Measurements from ENCODE around the gene IDS.
A peak's percentile ranks its signal among the peaks of the same experiment; 100 is the strongest.
"Not testable (repeated sequence)": the region's sequence is repeated elsewhere in the genome, so short reads cannot be mapped to it uniquely, and the experiment has no call there.

Gene IDS

DNA sequence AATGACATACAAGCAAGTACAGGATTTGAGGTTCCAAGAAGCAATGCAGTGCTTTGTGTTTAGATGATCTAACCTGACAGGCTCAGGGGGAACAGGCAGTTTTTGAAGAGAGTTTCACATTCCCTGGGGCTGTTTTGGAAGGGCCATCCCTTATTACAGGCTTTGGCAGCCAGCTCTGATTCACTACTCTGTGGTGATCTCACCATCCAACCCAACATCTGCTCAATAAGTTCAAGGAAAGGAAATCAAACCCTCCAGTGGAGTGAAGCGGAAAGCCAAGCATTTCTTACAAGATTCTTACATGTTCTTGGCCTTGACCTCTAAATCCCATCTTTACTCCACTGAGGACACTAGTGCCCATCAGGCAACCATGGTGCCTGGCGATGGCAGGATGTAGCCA, 7.5 kb downstream of the IDS start:
- DNase-seq (ENCODE audit: low read depth) = no peak

DNA sequence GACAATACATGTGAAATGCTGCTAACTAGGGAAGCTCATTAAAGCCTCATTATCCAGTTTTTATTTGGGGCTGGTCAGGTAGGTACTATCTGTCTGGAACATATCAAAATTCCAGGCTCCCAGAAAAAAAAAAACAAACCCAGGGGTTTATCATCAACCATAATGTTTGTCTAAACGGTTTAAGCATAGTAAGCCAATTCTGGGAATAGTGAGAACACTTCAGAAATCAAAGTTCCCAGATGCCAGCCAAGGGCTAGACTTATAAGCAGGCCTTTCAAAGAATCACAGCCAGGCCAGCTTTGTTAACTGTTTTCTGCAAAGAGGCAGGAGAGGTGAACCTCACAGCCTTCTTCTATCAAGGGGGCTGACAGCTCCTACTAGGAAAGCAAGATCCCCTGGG, 8.1 kb downstream of the IDS start:
- no peak for DNase-seq (ENCODE audit: low read depth)

DNA sequence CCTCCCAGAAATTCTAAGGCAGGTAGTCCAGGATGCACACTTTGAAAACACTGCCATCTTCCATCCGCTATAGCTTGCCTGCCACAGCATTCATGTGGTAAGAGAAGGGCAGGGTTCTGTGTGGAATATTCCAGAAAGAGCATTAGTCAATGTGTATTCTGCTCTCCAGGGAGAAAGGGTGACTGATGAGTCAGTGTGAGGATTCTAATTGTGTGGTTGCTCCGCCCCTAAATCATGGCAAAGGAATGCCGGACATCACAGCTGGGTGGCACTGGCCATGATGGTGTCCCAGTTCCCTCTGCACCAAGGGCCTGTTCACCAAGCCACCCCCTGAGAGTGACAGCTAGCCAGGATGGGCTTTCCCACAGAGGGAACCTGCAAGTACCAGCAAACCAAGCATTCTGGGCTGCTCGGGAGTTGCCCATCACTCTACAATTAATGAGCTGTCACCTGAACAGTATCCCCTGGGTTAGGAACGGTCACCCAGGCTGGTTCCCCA, 9.5 kb downstream of the IDS start:
- DNase-seq (ENCODE audit: low read depth) = no peak

DNA sequence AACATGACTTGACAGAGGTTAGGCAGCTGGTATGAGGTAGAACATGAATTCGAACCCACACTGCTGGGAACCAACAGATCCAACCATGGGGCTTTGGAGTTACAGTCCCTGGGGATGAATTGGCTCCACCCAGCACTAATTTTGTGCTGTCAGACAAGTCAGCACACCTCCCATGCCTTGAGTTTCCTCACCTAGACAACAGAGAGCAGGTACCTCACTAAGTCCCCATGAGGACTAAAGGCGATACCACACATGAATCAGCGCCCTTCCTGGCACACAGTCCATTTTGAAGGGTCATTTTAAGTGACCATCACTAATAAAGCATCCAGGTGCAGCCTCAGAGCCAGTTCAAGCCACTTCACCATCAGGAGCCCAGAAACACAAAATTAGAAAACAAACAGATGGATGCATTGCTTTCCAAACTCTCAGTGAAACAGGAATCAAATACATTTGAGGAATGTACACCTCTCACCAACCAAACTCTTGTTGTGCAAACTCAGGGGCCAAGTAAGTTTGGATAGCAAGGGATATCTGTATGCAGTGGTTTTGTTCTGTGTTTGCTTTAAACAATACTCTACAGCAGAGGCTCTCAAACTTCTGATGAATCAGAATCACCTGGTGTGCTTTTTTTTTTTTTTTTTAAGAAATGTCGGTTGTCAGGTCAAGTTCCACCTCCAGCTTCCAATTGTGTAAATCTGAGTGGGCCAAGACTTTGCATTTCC, 10.1 kb downstream of the IDS start:
- DNase-seq (ENCODE audit: low read depth) = no peak

DNA sequence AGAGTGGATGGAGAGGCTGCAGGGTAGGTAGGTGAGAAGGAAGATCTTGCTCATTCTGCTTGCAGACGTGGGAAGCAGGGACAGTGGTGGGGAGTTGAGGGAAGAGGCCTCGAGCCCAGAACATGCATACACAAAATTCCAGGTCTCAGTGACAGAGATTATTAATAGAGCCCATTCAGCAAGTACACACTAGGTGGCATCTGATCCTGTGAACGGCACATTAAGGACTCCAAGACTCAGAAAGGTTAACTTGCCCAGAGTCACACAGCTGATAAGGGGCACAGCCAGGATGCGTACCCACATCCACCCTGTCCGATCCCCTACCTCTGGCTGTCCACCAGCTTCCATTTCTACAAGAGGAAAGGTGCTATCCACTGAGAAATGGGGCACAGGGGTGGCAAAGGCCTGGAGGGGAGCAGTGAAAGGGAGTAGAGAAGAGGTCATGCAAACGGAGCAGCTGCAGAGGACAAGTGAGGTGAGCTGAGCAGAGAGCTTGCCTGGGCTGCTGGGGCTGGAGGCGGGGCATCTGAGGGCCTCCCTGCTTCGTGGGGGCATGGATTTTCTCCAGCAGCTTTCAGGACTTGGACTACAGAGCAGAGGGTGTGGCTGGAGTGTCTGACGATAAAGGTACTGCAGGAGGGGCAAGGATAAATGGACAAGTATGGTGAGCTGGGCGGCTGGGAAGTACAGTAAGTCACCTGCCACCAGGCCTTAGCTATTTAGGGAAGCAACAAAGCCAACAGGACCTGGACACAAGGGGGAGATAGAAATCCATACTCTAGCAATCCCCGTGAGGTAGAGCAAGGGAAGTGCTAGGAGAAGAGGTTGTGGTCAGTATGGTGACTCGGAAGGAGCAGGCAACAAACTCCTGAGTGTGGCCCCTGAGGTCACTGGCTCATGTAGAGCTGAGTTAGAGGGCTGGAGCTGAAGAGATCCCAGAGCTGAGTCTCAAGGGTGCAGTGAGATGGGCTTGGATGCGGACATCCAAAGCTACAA, 11.2 kb downstream of the IDS start:
- DNase-seq (ENCODE audit: low read depth) = no peak

DNA sequence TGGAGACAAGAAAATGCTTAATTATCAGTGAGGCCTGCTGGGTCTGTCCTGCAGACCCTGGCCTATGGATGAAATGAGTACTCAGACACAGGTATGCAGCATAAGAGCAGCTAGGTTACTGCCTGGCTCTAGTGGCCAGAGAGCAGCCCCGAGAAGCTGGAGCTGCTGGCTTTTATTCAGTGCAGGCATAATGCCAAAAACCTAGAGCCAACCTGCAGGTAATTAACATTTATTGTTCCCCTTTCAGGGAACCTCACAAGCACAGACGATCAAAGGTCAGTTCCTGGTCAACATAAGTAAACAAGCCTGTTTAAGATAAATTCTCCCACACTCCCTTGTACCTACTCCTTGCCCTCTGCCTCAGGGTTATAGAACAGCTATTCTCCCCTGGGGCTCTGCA, 13.3 kb downstream of the IDS start:
- no peak for DNase-seq (ENCODE audit: low read depth)

DNA sequence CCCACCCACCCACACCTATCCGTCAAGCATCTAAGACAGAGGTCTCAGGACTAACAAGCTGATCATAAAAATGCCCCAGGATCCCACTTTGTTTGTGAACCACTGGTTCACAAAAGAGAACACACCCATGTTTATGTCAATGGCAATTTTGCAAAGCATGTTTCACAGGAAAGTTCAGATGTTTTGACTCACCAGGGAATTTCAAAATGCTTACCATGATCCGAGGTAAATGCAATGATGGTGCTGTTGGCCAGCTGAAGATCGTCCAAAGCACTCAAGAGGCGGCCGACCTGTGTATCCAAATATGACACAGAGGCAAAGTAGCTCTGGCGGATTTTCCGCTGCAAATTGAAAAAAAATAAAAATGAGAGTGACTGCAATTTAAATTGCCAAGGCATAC, 15.0 kb downstream of the IDS start:
- no peak for DNase-seq (ENCODE audit: low read depth)

DNA sequence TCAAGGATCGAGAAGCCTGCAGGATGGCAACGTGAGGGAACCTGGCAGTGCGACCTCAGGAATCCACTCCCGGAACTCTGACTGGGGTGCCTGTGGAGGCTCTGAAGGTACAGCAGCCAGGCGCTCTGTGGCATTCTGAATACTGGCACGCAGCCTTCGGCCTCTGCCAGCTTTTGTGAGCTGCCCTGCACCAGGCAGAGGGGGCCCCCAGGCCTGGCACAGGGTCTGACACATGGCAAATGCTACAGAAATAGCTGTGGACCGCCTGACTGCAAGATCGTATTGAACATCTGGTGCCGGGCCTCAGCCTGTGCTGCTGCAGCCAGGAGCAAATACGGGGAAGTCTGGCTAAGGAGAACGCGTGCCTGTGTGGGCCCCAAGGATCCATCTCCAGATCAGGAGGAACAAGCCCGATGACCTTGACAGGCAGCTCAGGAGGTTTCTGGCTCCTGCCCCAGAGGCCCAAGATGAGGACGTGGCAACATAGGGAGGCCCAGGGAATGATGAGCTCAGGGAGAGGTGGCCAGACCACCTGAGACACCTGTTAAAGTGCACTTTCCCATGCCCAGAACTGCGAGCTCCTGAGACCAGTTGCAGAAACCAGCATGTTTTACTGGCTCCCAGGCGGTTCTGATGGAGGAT, 16.6 kb downstream of the IDS start:
- not testable (repeated sequence) for DNase-seq (ENCODE audit: low read depth)

DNA sequence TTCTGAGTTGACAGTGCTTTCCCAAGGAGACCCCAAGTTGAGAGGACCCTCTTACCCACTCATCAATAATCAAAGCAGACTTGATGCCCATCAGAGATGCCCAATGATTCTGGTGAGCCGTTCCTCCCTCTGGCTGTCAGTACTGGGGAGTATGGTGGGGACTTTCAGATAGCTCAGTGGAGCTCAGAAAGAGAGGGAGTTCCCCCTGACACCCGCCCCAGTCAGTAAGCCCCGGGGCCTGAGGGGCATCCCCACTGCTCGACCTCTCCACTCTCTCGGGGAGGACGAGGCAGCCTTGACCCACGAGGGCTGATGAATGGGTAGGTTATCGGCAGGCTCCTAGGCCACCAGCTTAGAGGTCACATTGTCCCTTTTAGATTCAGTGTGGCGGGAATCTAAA, 17.1 kb downstream of the IDS start:
- DNase-seq (ENCODE audit: low read depth) = not testable (repeated sequence)

DNA sequence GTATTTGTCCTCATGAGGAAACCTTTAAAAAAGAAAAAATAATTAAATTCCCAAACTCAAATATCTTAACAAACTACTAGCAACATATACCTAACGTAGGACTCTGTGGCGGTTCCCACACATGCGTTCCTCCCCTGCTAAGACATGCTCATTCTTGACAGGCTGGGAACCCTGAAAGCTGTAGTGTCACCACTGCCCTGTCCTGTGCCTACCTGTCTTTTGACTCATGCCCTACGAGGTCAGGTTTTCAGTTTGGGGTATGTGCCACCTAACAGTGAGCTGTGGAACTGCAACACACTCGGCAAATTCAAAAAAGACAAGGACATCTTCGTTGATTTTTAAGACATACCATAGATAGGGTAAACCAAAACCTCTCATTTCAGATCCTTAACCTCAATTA, 17.8 kb downstream of the IDS start:
- no peak for DNase-seq (ENCODE audit: low read depth)

DNA sequence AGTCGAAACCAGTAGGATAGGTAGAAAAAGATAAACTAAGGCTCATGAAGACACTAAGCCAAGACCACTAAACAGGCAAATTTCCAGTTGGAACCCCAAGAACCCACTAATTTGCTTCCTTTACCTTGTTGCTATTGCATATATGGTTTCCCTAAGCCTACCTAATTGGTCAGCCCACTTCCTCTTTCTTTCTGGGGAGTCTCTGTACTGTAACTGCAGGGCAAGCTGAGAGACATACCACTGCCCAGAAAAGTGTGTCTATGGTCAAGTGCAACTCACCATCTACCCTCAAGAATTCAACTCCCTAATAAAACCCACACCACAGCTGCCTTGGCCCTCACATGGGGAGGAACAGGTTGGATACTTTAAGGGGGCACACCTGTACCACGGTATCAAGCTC, 28.6 kb downstream of the IDS start:
- no peak for DNase-seq (ENCODE audit: low read depth)

DNA sequence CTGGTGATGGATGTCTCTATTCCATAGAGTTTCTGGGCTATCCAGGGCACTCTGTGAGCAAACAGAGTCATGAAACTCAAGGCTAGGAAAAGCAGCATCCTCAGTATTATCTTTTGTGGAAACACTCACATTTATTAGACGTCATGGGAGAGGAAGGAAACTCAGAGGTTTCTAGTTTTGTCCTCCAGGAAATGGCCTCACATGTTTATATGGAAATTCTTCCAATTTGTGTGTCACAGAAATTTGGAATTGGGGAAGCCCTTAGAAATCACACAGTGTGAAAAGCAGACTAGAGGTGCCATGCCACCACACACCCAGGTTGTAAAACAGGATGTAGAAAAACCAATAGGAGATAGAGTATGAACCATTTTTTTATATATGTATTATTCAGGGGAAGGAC, 31.1 kb downstream of the IDS start:
- DNase-seq (ENCODE audit: low read depth) = no peak

DNA sequence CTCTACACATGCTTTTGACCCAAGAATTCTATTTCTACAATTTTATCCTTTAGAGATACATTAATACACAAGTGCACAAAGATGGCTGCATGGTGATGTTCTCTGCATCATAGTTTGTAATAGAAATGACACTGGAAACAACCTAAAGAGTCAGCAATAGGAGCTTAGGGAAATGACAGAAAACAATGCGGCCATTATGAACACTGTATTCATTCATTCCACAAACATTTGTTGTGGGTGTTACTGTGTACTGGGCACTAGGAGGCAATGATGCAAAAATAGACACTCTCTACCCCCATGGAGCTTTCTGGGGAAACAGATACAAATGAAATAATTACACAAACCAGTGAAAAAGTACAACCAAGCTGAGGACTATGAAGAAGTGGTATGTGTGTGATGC, 32.0 kb downstream of the IDS start:
- DNase-seq (ENCODE audit: low read depth) = no peak

DNA sequence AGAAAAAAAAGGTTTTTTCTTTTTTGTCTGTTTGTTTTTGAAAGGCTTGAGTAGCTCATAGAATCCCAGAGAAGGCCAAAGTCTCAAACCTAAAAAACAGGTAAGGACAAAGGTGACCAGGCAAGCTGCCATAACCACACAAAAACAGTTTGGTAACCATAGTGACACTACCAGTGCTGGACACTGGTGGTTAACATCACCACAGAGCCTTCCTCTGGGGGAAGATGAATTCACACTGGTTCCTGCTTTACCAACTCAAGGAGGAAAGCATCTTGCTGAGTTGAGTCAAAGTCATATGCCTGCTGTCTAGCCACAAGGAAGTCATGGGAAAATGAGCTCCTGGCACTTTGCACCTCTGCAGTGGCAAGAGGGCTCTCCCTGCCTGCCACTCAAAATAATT, 32.5 kb downstream of the IDS start:
- no peak for DNase-seq (ENCODE audit: low read depth)

DNA sequence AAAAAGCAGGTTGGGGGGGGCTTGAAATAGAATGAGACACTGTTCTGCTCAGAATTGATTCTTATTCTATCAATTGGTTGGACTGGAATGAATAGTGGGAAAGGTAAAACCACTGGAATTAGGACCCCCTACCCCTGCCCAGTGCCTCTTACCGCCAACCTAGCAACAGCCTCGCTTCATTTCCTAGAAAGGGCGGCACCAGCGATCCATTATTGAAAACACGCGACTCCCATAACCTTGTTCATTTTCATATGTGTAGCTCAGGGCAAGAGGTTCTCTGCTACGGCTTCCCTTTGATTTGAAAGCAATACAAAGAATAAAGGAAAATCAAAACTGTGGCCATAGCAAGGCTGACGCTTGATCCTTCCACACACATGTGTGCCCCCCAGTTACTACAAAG, 33.7 kb downstream of the IDS start:
- DNase-seq (ENCODE audit: low read depth) = no peak

DNA sequence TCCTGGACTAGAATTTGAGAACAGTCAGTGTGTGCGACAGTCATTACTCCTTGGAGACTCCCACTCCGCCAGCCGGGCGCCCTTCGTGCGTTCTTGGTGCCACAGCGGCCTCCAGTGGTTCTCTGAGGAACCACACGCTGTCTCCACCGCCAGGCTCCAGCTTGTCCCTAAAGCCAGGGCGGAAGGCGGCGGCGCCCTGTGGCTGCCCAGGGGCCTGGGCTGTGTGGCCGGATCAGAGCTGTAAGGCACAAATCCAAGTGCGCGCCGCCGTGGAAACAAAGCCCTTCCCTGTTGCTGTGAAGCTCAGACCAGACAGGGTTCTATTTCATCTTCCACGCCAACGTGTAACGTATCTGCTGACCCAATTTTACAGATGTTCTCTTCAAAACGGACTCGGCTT, 34.2 kb downstream of the IDS start:
- peak; percentile 43 for DNase-seq (ENCODE audit: low read depth)

DNA sequence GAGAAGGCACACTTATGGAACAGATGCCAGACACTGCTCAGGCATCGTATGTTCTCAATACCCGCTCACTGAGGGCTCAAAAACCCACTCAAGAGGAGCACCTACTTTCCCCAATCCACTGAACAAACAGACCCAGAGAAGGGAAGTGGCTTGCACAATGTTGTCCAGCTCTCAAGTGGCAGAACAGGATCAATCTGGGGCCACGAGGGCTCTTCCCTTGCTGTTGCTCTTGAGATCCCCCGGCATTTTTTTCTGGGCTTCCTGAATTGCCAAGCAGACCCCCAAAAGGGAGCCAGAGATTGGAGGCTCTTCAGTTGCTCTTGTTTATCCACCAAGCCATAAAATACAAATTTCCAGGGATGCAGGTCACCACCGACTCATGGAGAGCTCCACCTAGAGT, 35.7 kb downstream of the IDS start:
- DNase-seq (ENCODE audit: low read depth) = no peak

DNA sequence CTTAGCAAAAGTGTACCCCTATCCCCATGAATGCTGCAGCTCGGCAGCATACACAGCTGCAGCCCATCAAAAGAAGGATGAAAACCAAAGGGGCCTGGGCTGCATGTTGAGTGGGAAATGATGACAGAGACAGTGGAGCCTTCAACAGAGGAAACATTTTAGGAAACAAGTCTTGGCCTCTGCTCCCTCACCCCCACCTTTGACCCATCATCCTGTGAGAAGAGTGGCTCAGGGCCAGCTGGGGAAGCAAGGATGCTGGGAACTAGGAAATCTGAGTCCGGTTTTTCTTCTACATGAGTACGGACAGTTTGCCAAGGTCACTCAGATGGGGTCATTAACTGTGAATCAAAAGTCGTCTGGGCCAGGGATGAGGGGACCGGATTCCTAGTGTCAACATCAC, 37.2 kb downstream of the IDS start:
- no peak for DNase-seq (ENCODE audit: low read depth)

DNA sequence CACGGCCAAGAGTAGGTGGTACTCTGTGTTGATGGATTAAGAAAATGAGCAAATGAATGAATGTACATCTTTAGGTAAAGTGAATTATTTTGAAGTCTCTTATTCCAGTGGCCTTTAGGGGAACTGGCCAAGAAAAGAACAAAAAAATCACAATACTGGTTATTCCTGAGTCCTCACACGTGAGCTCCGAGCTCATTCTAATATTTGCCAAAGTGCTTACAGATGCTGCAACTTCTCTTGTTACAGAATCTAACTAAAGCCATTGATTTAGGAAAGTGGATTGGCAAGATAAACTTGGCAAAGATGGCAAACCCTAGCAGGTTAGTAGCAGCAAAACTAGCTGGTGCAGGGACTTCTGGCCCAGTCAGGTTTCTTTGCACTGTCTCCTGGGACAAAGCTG, 37.6 kb downstream of the IDS start:
- DNase-seq (ENCODE audit: low read depth) = no peak

DNA sequence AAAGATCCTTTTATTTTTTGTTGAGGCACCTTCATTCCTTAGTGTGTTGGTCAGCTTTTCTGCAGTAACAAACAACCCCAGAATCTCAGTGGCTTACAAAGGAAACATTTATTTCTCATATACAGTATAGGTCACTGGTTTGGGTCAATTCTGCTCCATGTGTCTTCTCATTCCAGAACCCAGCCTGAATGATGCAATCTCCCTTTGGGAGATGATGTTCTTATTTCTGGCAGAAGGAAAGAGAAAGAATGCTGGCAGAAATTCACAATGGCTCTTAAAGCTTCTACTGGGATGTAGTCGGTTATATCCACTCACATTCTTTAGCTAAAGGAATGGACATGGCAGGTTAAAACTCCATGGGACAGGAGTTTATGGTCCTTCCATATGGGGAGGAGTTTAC, 42.3 kb downstream of the IDS start:
- no peak for DNase-seq (ENCODE audit: low read depth)

DNA sequence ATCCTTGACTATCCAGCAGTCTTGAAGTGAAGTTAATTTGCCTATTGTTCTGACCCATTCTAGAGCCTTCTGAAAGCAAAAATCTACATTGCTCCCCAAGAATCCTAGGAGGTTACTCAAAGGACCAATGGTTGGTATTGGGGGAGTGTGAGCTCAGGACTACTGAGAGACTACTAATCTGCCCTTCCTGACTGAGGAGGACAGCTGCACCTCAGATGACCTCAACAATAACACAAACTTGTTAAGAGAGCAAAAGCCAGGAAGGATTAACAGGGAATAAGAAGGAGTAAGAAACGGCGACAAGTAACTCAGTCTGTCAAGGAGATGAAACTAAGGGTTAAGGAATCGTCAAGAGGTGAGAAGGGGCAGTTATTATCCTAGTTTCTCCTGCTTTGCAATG, 43.4 kb downstream of the IDS start:
- DNase-seq (ENCODE audit: low read depth) = no peak

DNA sequence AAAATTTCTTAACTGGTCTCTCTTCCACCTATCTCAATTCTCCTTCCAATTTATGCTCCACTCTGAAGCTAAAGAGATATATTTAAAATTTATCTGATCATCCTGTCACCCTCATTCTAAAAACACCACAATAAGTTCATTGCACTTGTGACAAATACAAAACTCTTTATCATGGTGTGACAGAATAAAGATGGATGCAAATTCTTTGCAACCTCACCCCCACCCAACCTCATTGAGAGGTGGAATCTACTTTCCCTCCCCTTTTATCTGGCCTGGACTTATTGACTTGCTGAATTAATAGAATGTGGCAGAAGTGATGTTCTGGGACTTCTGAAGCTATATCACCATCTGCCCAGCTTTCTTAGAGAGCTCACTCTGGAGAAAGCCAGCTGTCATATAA, 46.5 kb downstream of the IDS start:
- no peak for DNase-seq (ENCODE audit: low read depth)
